ENCODE measurements around the gene MTHFSD.

- no peak for TF ChIP-seq CTCF (conservative IDR thresholded peaks at IDR 0.05)
- no peak for TF ChIP-seq ZFX (IDR thresholded peaks at IDR 0.05)
Measured at GRCh38 chr16:86597880-86598606, 43.0 kb upstream of the MTHFSD start.
